HL-60/S4 treated with phorbol 12-myristate 13-acetate at 8.2 ng/mL for 4 days and 3 days (cell line): ENCODE data around the gene MAPK1.
"Not testable (repeated sequence)": the region's sequence is repeated elsewhere in the genome, so short reads cannot be mapped to it uniquely, and the experiment has no call there.

Source experiments
- in situ Hi-C: fragments of 300-500 bp; cut with MboI; formaldehyde crosslinking; loops from 2 replicates; pipeline ENCODE4 v1.15.0; 2022; ENCODE audit warnings: low sequenced_read_pairs

Gene MAPK1

GRCh38 chr22:21867528-21868266 is at the start of gene MAPK1:
Gene MAPK1 (minus strand): TSS chr22:21867645. CDS start chr22:21867440, 205 bp downstream.
- in situ Hi-C loops: no loop called here

- in situ Hi-C loops: no loop called here
These were observed 49.0 kb upstream of the MAPK1 start for GRCh38 chr22:21916309-21916918.

- in situ Hi-C loops: no loop called here
These were observed 48.3 kb upstream of the MAPK1 start for GRCh38 chr22:21915624-21916308.

- in situ Hi-C loops: not testable (repeated sequence)
These were observed 46.7 kb upstream of the MAPK1 start for GRCh38 chr22:21914033-21914642.

- in situ Hi-C loops: not testable (repeated sequence)
These were observed 42.9 kb upstream of the MAPK1 start for GRCh38 chr22:21910367-21910766.

- in situ Hi-C loops: no loop called here
These were observed 42.4 kb upstream of the MAPK1 start for GRCh38 chr22:21909871-21910270.

- in situ Hi-C loops: no loop called here
These were observed 40.4 kb upstream of the MAPK1 start for GRCh38 chr22:21907638-21908522.

- in situ Hi-C loops: not testable (repeated sequence)
These were observed 37.8 kb upstream of the MAPK1 start for GRCh38 chr22:21905234-21905633.

GRCh38 chr22:21904250-21904789 is 36.9 kb upstream of the MAPK1 start:
- in situ Hi-C loops: no loop called here

GRCh38 chr22:21903283-21903682 is 35.8 kb upstream of the MAPK1 start:
- in situ Hi-C loops: no loop called here

- in situ Hi-C loops: no loop called here
These were observed 35.0 kb upstream of the MAPK1 start for GRCh38 chr22:21902296-21903087.

- in situ Hi-C loops: no loop called here
These were observed 31.0 kb upstream of the MAPK1 start for GRCh38 chr22:21898354-21898896.

GRCh38 chr22:21896951-21897513 is 29.6 kb upstream of the MAPK1 start:
- in situ Hi-C loops: no loop called here

GRCh38 chr22:21896275-21896674 is 28.8 kb upstream of the MAPK1 start:
- in situ Hi-C loops: not testable (repeated sequence)

GRCh38 chr22:21894799-21895198 is 27.4 kb upstream of the MAPK1 start:
- in situ Hi-C loops: no loop called here

- in situ Hi-C loops: no loop called here
These were observed 22.0 kb upstream of the MAPK1 start for GRCh38 chr22:21889251-21889990.

GRCh38 chr22:21887841-21888240 is 20.4 kb upstream of the MAPK1 start:
- in situ Hi-C loops: no loop called here

- in situ Hi-C loops: not testable (repeated sequence)
These were observed 16.5 kb upstream of the MAPK1 start for GRCh38 chr22:21883930-21884329.
